GM12878 (cell line): ENCODE measurements around the gene AHCYL2. TPM values are rescaled to one million over a fixed set of nuclear protein-coding genes. Genes with fewer than 3 reads are reported as not detected.

Source experiments
- ATAC-seq: fragments of 200-7000 bp; cut with Tn5 transposase; 3 replicates; pipeline ENCODE4 v1.9.1; 2020; ENCODE audit warnings: mild to moderate bottlenecking, moderate library complexity
- BruUV-seq: library from RNA; stranded (reverse); fragments of 400-500 nt; replicated peaks from 2 replicates; lab custom pipeline; 2021; lab: Mats Ljungman, UMichigan
- CTCF ChIA-PET: fragments of 300-600 bp; sonication (Branson Sonifier 250); formaldehyde crosslinking; extraction: SDS; loops from one replicate; lab custom pipeline; 2021; ENCODE audit warnings: inconsistent platforms; lab: Yijun Ruan, JAX
- POLR2A ChIA-PET: fragments of 350-600 bp; formaldehyde crosslinking; extraction: SDS; loops from one replicate; lab custom pipeline; 2021; ENCODE audit warnings: inconsistent platforms; lab: Charles Lee
- RAD21 ChIA-PET: fragments of 300-600 bp; sonication (Branson Sonifier 250); formaldehyde crosslinking; loops from one replicate; lab custom pipeline; 2023; ENCODE audit warnings: antibody characterized with exemption; ENCODE audit not compliant: unreplicated experiment; lab: Charles Lee
- SMC1A ChIA-PET: fragments of 300-600 bp; sonication (Branson Sonifier 250); formaldehyde crosslinking; loops from one replicate; lab custom pipeline; 2023; ENCODE audit not compliant: unreplicated experiment, uncharacterized antibody; lab: Charles Lee
- DNase-seq: peaks from one replicate; pipeline ENCODE4 v3.0.0-alpha.2; 2011; ENCODE audit warnings: low read depth, low spot score
- FAIRE-seq: peaks from 3 replicates; lab custom pipeline; 2011; peaks lifted over from hg19 to GRCh38; lab: Jason Lieb, UNC
- H2AFZ ChIP-seq: 2 replicates; pipeline ENCODE4 v1.6.0; 2011; ENCODE audit warnings: low read depth, low read length, control low read depth; ENCODE audit not compliant: control insufficient read depth
- H3K27ac ChIP-seq: 2 replicates; pipeline ENCODE4 v1.5.1; 2011; ENCODE audit warnings: control low read depth; ENCODE audit not compliant: control insufficient read depth, insufficient read depth
- H3K27me3 ChIP-seq, 2 experiments: replicated peaks in 1 of 2; 2 replicates each; pipeline versions ENCODE4 v1.6.0 to v1.6.1; 2011; ENCODE audit warnings: low read length in 1 of 2; ENCODE audit not compliant: control insufficient read depth in 2 of 2, insufficient read depth in 2 of 2
- H3K36me3 ChIP-seq, 2 experiments: 2 replicates each; pipeline ENCODE4 v1.5.1; 2011; ENCODE audit warnings: low read length in 1 of 2; ENCODE audit not compliant: control insufficient read depth in 2 of 2, insufficient read depth in 2 of 2
- H3K4me1 ChIP-seq: 2 replicates; pipeline ENCODE4 v1.6.1; 2011; ENCODE audit warnings: mild to moderate bottlenecking, low read length, moderate library complexity, mixed read lengths; ENCODE audit not compliant: control insufficient read depth, insufficient read depth
- H3K4me2 ChIP-seq: 2 replicates; pipeline ENCODE4 v1.6.0; 2011; ENCODE audit warnings: control low read depth; ENCODE audit not compliant: control insufficient read depth, insufficient read depth
- H3K4me3 ChIP-seq: fragments of 200-600 bp; sonication (generic); 2 replicates; pipeline ENCODE4 v1.5.1; 2016
- H3K79me2 ChIP-seq: 2 replicates; pipeline ENCODE4 v1.6.0; 2011; ENCODE audit warnings: low read length; ENCODE audit not compliant: control insufficient read depth, insufficient read depth
- H3K9ac ChIP-seq: 2 replicates; pipeline ENCODE4 v1.8.0; 2011; ENCODE audit warnings: low read length, control low read depth, mixed read lengths; ENCODE audit not compliant: control insufficient read depth, insufficient read depth
- H3K9me3 ChIP-seq: replicated peaks from 3 replicates; pipeline ENCODE4 v1.5.1; 2011; ENCODE audit warnings: mild to moderate bottlenecking, low read length; ENCODE audit not compliant: control insufficient read depth, insufficient read depth
- H4K20me1 ChIP-seq: 2 replicates; pipeline ENCODE4 v1.6.0; 2011; ENCODE audit not compliant: control insufficient read depth, insufficient read depth
- ASH2L ChIP-seq: fragments of 300-600, 200-600 bp; sonication (generic); IDR thresholded peaks from 2 replicates; pipeline ENCODE4 v1.6.1; 2017; ENCODE audit warnings: low read depth, mild to moderate bottlenecking, borderline replicate concordance
- BCL3 ChIP-seq: IDR thresholded peaks from 2 replicates; pipeline ENCODE4 v1.6.1; 2011; ENCODE audit warnings: borderline replicate concordance, low read depth, mild to moderate bottlenecking, moderate library complexity, low read length; ENCODE audit not compliant: insufficient read depth, poor library complexity, severe bottlenecking
- BRCA1 ChIP-seq: IDR thresholded peaks from 2 replicates; pipeline ENCODE4 v1.6.1; 2011; ENCODE audit warnings: low read depth, low read length, improper control_type of control experiment
- IKZF1 ChIP-seq: fragments of 450-650 bp; conservative IDR thresholded peaks from 2 replicates; pipeline ENCODE4 v1.6.1; 2017; ENCODE audit warnings: antibody characterized with exemption, mild to moderate bottlenecking
- MYC ChIP-seq: IDR thresholded peaks from 2 replicates; pipeline ENCODE4 v1.6.1; 2011; ENCODE audit warnings: mild to moderate bottlenecking, low read length, moderate library complexity, inconsistent platforms; ENCODE audit not compliant: insufficient read depth, insufficient replicate concordance, insufficient read length, severe bottlenecking
- NBN ChIP-seq: fragments of 450-650 bp; IDR thresholded peaks from 2 replicates; pipeline ENCODE4 v1.6.1; 2016
- NFXL1 ChIP-seq: fragments of 450-650 bp; IDR thresholded peaks from 2 replicates; pipeline ENCODE4 v1.6.1; 2017; ENCODE audit warnings: antibody characterized with exemption, mild to moderate bottlenecking, borderline replicate concordance
- SIN3A ChIP-seq: IDR thresholded peaks from 2 replicates; pipeline ENCODE4 v1.6.1; 2012; ENCODE audit warnings: low read depth, low read length, improper control_type of control experiment
- SMAD5 ChIP-seq: IDR thresholded peaks from 2 replicates; pipeline ENCODE4 v1.6.1; 2016; ENCODE audit warnings: antibody characterized with exemption, low read depth
- ZNF24 ChIP-seq: fragments of 450-650 bp; IDR thresholded peaks from 2 replicates; pipeline ENCODE4 v1.6.1; 2017; ENCODE audit warnings: antibody characterized with exemption, mild to moderate bottlenecking
- WGBS: methylation state at CpG from one replicate; pipeline ENCODE4 v1.1.6; 2016; ENCODE audit warnings: low lambda C conversion rate; ENCODE audit not compliant: insufficient replicate concordance, insufficient coverage; ENCODE audit errors: missing lambda C conversion rate; 5-methylcytosine and 5-hydroxymethylcytosine counted together
- in situ Hi-C: fragments of 300-500 bp; cut with MboI; formaldehyde crosslinking; loops from 9 replicates; pipeline ENCODE4 v1.14.3; 2018; ENCODE audit warnings: mixed read lengths
- intact Hi-C: fragments of 100-400 bp; cut with micrococcal nuclease; formaldehyde crosslinking; loops from one replicate; pipeline ENCODE4 v1.14.2; 2022; ENCODE audit not compliant: unreplicated experiment
- polyA plus RNA-seq, 11 experiments: library from polyadenylated mRNA; depleted of rRNA in 4 of 11; unstranded in 6 of 11; stranded (reverse) in 5 of 11; fragments of >200 nt; fragmentation: Nextera tagmentation in 4 of 11; fragmentation: Illumina TruSeq in 1 of 11; extraction: Ambion mirVana in 4 of 11; extraction: Trizol in 1 of 11; gene quantifications; 1 replicate in 1 of 11; 2 replicates in 10 of 11; pipeline versions ENCODE4 v1.2.1 to v1.2.3, GENCODE V29; 2011 to 2016; ENCODE audit warnings: inconsistent platforms in 2 of 11, missing spikeins in 2 of 11, low read depth in 1 of 11
- total RNA-seq, 4 experiments: library from RNA; depleted of rRNA in 3 of 4; stranded (reverse); fragments of >200 nt in 3 of 4; fragmentation: Illumina TruSeq in 1 of 4; extraction: Trizol in 1 of 4; gene quantifications; 2 replicates each; pipeline versions ENCODE4 v1.2.1 to v1.2.3, GENCODE V29; 2013 to 2021
- TF ChIP-seq, protein P1 (sequence below): fragments of 450-650 bp; IDR thresholded peaks from 2 replicates; pipeline ENCODE4 v1.6.1; 2014; ENCODE audit warnings: mild to moderate bottlenecking
- TF ChIP-seq, protein P2 (sequence below): fragments of 450-650 bp; IDR thresholded peaks from 2 replicates; pipeline ENCODE4 v1.6.1; 2017; ENCODE audit warnings: borderline replicate concordance
- TF ChIP-seq, protein P3 (sequence below): IDR thresholded peaks from 2 replicates; pipeline ENCODE4 v1.6.1; 2012; ENCODE audit warnings: low read depth, low read length, improper control_type of control experiment
- TF ChIP-seq, protein P4 (sequence below): fragments of 450-650 bp; IDR thresholded peaks from 2 replicates; pipeline ENCODE4 v1.6.1; 2017; ENCODE audit warnings: antibody characterized with exemption, mild to moderate bottlenecking, moderate library complexity

AHCYL2 gene
- total and polyA plus RNA-seq, 10 of the 15 experiments (the other 5 are each of a cell fraction or from before 2014, with no cell fraction given) = 1.7 to 29.1 (median 5.4) TPM

- TF ChIP-seq MYC (no peak), IKZF1 (no peak), BCL3 (no peak)
- TF ChIP-seq, protein P1, sequence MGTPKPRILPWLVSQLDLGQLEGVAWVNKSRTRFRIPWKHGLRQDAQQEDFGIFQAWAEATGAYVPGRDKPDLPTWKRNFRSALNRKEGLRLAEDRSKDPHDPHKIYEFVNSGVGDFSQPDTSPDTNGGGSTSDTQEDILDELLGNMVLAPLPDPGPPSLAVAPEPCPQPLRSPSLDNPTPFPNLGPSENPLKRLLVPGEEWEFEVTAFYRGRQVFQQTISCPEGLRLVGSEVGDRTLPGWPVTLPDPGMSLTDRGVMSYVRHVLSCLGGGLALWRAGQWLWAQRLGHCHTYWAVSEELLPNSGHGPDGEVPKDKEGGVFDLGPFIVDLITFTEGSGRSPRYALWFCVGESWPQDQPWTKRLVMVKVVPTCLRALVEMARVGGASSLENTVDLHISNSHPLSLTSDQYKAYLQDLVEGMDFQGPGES = no peak
These were observed 202.8 kb downstream of the AHCYL2 start (continued) for GRCh38 chr7:129427526-129428045.

GRCh38 chr7:129431911-129432643, 207.2 kb downstream of the AHCYL2 start:
- Histone ChIP-seq H3K27me3 (no peaks in the 10 kb centered on the region), H3K27ac (no peak overlapping the region), H3K4me2 (no peak overlapping the region), H3K36me3 (no peaks in the 10 kb centered on the region), H3K4me1 (no peaks in the 10 kb centered on the region), H4K20me1 (no peaks in the 10 kb centered on the region), H3K9me3 (no peaks in the 10 kb centered on the region), H3K9ac (no peak overlapping the region), H3K4me3 (no peak overlapping the region), H2AFZ (no peak overlapping the region), H3K79me2 (no peaks in the 10 kb centered on the region)
- intact Hi-C loops (no loop called here), in situ Hi-C loops (no loop called here)
- ChIA-PET SMC1A (interaction anchor here (1.5 to 2.1 kb wide), 3 partner anchors 40 to 64 kb away, joined by 3 to 6 read pairs (median 4); no protein-coding TSS in a partner anchor), POLR2A (no interaction called here), CTCF (interaction anchor here (1.0 to 2.7 kb wide), 3 partner anchors 55 to 329 kb away, joined by 3 to 19 read pairs (median 9); no protein-coding TSS in a partner anchor), RAD21 (no interaction called here)
- no peak for FAIRE-seq
- ATAC-seq = no peak
- 78% methylated on average over 6 of the region's 8 CpGs for WGBS
- no TSS peak for BruUV-seq
- no peak for DNase-seq
- TF ChIP-seq ASH2L (no peak), BRCA1 (no peak), SIN3A (no peak), SMAD5 (no peak), ZNF24 (no peak), NBN (no peak), NFXL1 (no peak)
- TF ChIP-seq, protein P2, sequence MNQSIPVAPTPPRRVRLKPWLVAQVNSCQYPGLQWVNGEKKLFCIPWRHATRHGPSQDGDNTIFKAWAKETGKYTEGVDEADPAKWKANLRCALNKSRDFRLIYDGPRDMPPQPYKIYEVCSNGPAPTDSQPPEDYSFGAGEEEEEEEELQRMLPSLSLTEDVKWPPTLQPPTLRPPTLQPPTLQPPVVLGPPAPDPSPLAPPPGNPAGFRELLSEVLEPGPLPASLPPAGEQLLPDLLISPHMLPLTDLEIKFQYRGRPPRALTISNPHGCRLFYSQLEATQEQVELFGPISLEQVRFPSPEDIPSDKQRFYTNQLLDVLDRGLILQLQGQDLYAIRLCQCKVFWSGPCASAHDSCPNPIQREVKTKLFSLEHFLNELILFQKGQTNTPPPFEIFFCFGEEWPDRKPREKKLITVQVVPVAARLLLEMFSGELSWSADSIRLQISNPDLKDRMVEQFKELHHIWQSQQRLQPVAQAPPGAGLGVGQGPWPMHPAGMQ = no peak
- TF ChIP-seq, protein P3, sequence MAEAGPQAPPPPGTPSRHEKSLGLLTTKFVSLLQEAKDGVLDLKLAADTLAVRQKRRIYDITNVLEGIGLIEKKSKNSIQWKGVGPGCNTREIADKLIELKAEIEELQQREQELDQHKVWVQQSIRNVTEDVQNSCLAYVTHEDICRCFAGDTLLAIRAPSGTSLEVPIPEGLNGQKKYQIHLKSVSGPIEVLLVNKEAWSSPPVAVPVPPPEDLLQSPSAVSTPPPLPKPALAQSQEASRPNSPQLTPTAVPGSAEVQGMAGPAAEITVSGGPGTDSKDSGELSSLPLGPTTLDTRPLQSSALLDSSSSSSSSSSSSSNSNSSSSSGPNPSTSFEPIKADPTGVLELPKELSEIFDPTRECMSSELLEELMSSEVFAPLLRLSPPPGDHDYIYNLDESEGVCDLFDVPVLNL = no peak
- TF ChIP-seq, protein P4, sequence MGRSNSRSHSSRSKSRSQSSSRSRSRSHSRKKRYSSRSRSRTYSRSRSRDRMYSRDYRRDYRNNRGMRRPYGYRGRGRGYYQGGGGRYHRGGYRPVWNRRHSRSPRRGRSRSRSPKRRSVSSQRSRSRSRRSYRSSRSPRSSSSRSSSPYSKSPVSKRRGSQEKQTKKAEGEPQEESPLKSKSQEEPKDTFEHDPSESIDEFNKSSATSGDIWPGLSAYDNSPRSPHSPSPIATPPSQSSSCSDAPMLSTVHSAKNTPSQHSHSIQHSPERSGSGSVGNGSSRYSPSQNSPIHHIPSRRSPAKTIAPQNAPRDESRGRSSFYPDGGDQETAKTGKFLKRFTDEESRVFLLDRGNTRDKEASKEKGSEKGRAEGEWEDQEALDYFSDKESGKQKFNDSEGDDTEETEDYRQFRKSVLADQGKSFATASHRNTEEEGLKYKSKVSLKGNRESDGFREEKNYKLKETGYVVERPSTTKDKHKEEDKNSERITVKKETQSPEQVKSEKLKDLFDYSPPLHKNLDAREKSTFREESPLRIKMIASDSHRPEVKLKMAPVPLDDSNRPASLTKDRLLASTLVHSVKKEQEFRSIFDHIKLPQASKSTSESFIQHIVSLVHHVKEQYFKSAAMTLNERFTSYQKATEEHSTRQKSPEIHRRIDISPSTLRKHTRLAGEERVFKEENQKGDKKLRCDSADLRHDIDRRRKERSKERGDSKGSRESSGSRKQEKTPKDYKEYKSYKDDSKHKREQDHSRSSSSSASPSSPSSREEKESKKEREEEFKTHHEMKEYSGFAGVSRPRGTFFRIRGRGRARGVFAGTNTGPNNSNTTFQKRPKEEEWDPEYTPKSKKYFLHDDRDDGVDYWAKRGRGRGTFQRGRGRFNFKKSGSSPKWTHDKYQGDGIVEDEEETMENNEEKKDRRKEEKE = no peak
